ENCODE measurements around the gene ADAP1.

ADAP1 gene

DNA sequence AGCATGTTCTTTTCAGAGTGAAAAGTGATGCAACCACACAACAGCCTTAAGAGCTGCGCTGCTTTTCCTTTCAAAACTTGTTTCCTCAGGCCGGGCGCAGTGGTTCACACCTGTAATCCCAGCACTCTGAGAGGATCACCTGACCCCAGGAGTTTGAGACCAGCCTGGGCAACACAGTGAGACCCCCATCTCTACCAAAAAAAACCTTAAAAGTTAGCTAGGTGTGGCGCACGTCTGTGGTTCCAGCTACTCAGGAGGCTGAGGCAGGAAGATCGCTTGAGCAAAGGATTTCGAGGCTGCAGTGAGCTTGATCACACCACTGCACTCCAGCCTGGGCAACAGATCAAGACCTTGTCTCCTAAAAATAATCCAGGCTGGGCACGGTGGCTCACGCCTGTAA lies 18.8 kb upstream of the ADAP1 start:
- Histone ChIP-seq H3K4me3 (ENCODE audit: low read length, poor library complexity, severe bottlenecking) (peak overlapping the region; percentile 92), H3K27me3 (ENCODE audit: insufficient read depth, low read length, poor library complexity, severe bottlenecking) (no peaks in the 10 kb centered on the region), H3K79me2 (ENCODE audit: insufficient read depth, low read length) (peaks cover 62% of the 10 kb centered on the region), H3K9me3 (ENCODE audit: insufficient read depth, low read depth, low read length) (no peaks in the 10 kb centered on the region), H4K20me1 (ENCODE audit: insufficient read depth, low read length, poor library complexity, severe bottlenecking) (peaks cover 39% of the 10 kb centered on the region), H3K36me3 (ENCODE audit: insufficient read depth, low read length) (peaks cover 31% of the 10 kb centered on the region; the same call in 1 of the 2 replicates), H3K9me2 (replicated peaks; ENCODE audit: low read depth, low read length) (no peaks in the 10 kb centered on the region), H3K4me2 (ENCODE audit: low read depth, low read length, poor library complexity, severe bottlenecking) (peak overlapping the region; percentile 99), H3K9ac (ENCODE audit: low read depth, low read length, poor library complexity, severe bottlenecking) (peak overlapping the region; percentile 8), H2AFZ (ENCODE audit: low read length) (no peak overlapping the region), H3F3A (ENCODE audit: low read depth) (no peaks in the 10 kb centered on the region), H3K4me1 (ENCODE audit: insufficient read depth, low read length, poor library complexity, severe bottlenecking) (peaks cover 44% of the 10 kb centered on the region)
- TF ChIP-seq EZH2phosphoT487 (IDR thresholded peaks at IDR 0.05; ENCODE audit: borderline replicate concordance), result no peak
- TF ChIP-seq, protein P1, sequence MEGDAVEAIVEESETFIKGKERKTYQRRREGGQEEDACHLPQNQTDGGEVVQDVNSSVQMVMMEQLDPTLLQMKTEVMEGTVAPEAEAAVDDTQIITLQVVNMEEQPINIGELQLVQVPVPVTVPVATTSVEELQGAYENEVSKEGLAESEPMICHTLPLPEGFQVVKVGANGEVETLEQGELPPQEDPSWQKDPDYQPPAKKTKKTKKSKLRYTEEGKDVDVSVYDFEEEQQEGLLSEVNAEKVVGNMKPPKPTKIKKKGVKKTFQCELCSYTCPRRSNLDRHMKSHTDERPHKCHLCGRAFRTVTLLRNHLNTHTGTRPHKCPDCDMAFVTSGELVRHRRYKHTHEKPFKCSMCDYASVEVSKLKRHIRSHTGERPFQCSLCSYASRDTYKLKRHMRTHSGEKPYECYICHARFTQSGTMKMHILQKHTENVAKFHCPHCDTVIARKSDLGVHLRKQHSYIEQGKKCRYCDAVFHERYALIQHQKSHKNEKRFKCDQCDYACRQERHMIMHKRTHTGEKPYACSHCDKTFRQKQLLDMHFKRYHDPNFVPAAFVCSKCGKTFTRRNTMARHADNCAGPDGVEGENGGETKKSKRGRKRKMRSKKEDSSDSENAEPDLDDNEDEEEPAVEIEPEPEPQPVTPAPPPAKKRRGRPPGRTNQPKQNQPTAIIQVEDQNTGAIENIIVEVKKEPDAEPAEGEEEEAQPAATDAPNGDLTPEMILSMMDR (conservative IDR thresholded peaks at IDR 0.05; ENCODE audit: low read length), result no peak

- peaks cover 64% of the 10 kb centered on the region for H3K79me2 ChIP-seq (ENCODE audit: insufficient read depth, low read length)
- peaks cover 40% of the 10 kb centered on the region for H3K4me1 ChIP-seq (ENCODE audit: insufficient read depth, low read length, poor library complexity, severe bottlenecking)
- H3K4me3 ChIP-seq (ENCODE audit: low read length, poor library complexity, severe bottlenecking), result peak overlapping the region; percentile 92
- no peaks in the 10 kb centered on the region for H3F3A ChIP-seq (ENCODE audit: low read depth)
- H4K20me1 ChIP-seq (ENCODE audit: insufficient read depth, low read length, poor library complexity, severe bottlenecking), result peaks cover 39% of the 10 kb centered on the region
- no peaks in the 10 kb centered on the region for H3K27me3 ChIP-seq (ENCODE audit: insufficient read depth, low read length, poor library complexity, severe bottlenecking)
- H3K9me3 ChIP-seq (ENCODE audit: insufficient read depth, low read depth, low read length), result no peaks in the 10 kb centered on the region
- peak overlapping the region; percentile 99 for H3K4me2 ChIP-seq (ENCODE audit: low read depth, low read length, poor library complexity, severe bottlenecking)
- H3K9ac ChIP-seq (ENCODE audit: low read depth, low read length, poor library complexity, severe bottlenecking), result peak overlapping the region; percentile 8
- TF ChIP-seq, protein P1 (conservative IDR thresholded peaks at IDR 0.05; ENCODE audit: low read length), result no peak
- TF ChIP-seq EZH2phosphoT487 (IDR thresholded peaks at IDR 0.05; ENCODE audit: borderline replicate concordance), result no peak
- H2AFZ ChIP-seq (ENCODE audit: low read length), result no peak overlapping the region
- H3K9me2 ChIP-seq (replicated peaks; ENCODE audit: low read depth, low read length), result no peaks in the 10 kb centered on the region
- peaks cover 36% of the 10 kb centered on the region; the same call in 1 of the 2 replicates for H3K36me3 ChIP-seq (ENCODE audit: insufficient read depth, low read length)
Measured at GRCh38 chr7:972676-973309, 18.3 kb upstream of the ADAP1 start.

- Histone ChIP-seq H2AFZ (ENCODE audit: low read length) (no peak overlapping the region), H3K4me3 (ENCODE audit: low read length, poor library complexity, severe bottlenecking) (no peak overlapping the region), H3K9ac (ENCODE audit: low read depth, low read length, poor library complexity, severe bottlenecking) (no peak overlapping the region), H3K4me2 (ENCODE audit: low read depth, low read length, poor library complexity, severe bottlenecking) (peak overlapping the region; percentile 99), H3K27me3 (ENCODE audit: insufficient read depth, low read length, poor library complexity, severe bottlenecking) (no peaks in the 10 kb centered on the region), H3K79me2 (ENCODE audit: insufficient read depth, low read length) (peaks cover 64% of the 10 kb centered on the region), H3K9me2 (replicated peaks; ENCODE audit: low read depth, low read length) (no peaks in the 10 kb centered on the region), H3F3A (ENCODE audit: low read depth) (no peaks in the 10 kb centered on the region), H3K4me1 (ENCODE audit: insufficient read depth, low read length, poor library complexity, severe bottlenecking) (peaks cover 33% of the 10 kb centered on the region), H4K20me1 (ENCODE audit: insufficient read depth, low read length, poor library complexity, severe bottlenecking) (peaks cover 39% of the 10 kb centered on the region), H3K36me3 (ENCODE audit: insufficient read depth, low read length) (peaks cover 43% of the 10 kb centered on the region; the same call in 1 of the 2 replicates), H3K9me3 (ENCODE audit: insufficient read depth, low read depth, low read length) (no peaks in the 10 kb centered on the region)
- TF ChIP-seq, protein P1 (conservative IDR thresholded peaks at IDR 0.05; ENCODE audit: low read length), result no peak
- TF ChIP-seq EZH2phosphoT487 (IDR thresholded peaks at IDR 0.05; ENCODE audit: borderline replicate concordance), result no peak
Measured at GRCh38 chr7:972110-972509, 17.6 kb upstream of the ADAP1 start.

All from Loucy (cell line).